Epidermal melanocyte (primary cell): ENCODE measurements around the gene AVL9.
"Not testable (repeated sequence)": the region's sequence is repeated elsewhere in the genome, so short reads cannot be mapped to it uniquely, and the experiment has no call there.

Source experiments
- DNase-seq: peaks from one replicate; pipeline ENCODE4 v3.0.0; 2011; ENCODE audit warnings: low spot score; ENCODE audit not compliant: insufficient read length

The AVL9 gene

DNA sequence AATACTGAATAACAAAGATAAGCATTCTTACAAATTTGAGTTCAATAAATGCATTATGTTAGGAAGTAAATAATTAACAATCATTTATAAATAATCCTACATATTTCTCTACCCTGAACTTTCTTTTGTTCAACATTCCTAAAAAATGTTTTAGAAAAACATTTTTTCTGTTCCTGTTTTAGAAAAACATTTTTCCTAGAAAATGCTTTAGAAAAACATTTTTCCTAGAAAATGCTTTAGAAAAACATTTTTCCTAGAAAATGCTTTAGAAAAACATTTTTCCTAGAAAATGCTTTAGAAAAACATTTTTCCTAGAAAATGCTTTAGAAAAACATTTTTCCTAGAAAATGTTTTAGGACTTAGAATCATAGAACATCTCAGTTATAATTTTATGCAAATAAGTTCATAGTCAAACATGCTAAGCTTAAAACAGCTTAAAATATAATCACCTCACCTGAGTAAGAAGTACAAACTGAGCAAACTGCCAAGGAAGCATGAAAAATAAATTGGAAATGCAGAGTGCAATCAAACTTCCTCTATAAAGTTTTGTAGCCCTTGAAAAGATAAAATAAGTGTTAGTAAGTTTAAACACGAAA lies 139.6 kb downstream of the AVL9 start:
- DNase-seq, result not testable (repeated sequence)

DNA sequence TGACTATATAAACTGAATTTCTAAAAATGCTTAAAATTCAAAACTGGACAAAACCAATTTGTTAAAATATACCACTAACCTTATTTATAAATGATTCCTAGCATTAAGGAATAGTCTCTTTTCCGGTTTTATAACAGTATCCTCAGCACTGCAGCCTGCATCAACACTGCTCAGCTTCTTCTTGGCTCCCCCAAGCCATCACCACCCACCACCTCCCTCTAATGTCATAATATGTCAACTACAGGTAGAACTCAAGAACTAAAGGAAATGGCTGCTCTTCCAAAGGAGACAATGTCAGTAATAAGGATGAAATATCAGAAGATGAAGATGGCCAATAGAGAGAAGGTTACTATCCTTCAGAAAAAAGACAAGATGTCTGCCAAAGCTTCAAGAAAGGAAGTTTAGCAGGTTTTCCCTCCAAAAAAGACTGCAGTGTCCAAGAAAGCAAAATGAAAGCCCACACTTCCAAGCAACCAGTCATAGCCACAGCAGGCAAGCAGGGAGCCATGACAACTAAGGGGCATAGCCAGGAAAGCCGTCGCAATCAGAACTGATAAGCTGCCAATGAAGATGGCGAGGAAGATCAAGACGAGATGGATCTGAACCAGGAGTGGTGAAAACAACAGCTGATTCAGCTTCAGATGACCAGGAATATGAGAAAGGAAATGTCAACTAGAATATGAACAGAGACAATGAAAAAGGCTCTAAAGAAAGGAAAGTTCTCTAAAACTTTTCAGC lies 141.6 kb downstream of the AVL9 start:
- DNase-seq, result not testable (repeated sequence)

DNA sequence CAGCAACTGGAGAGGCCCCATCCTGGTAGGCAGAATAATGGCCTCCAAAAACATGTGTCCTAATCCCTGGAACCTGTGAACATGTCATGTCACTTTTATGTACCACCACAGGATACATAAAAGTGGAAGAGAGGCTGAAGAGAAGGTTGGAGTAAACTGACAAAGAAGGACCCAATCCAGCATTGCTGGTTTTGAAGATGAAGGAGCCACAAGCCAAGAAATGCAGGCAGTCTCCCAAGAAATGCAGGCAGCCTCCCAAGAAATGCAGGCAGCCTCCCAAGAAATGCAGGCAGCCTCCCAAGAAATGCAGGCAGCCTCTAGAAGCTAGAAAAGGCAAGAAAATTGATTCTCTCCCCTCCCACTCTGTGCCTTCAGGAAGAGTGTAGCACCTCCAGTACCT lies 142.3 kb downstream of the AVL9 start:
- not testable (repeated sequence) for DNase-seq
